GM18870 (cell line): ENCODE measurements around the gene KLF13.

Source experiments
- ATAC-seq: cut with Tn5 transposase; IDR thresholded peaks from one replicate; pipeline ENCODE4 v1.9.1; 2021; ENCODE audit warnings: moderate library complexity; ENCODE audit not compliant: unreplicated experiment

KLF13 gene

GRCh38 chr15:31326156-31326874 lies at the start of gene KLF13:
Gene KLF13 (plus strand): TSS chr15:31326835. CDS start chr15:31327213, 378 bp downstream.
- ATAC-seq = peak; percentile 46

- no peak for ATAC-seq
These were observed 49.1 kb upstream of the KLF13 start for GRCh38 chr15:31277335-31278060.

GRCh38 chr15:31278061-31278445 lies 48.6 kb upstream of the KLF13 start:
- ATAC-seq = no peak

GRCh38 chr15:31278544-31279220 lies 48.0 kb upstream of the KLF13 start:
- ATAC-seq = no peak

GRCh38 chr15:31279221-31280045 lies 47.2 kb upstream of the KLF13 start:
- ATAC-seq = no peak

- ATAC-seq = no peak
These were observed 46.4 kb upstream of the KLF13 start for GRCh38 chr15:31280046-31280830.

- no peak for ATAC-seq
These were observed 45.8 kb upstream of the KLF13 start for GRCh38 chr15:31280831-31281216.

GRCh38 chr15:31283043-31283442 lies 43.6 kb upstream of the KLF13 start:
- ATAC-seq = no peak

- peak; percentile 78 for ATAC-seq
These were observed 40.8 kb upstream of the KLF13 start for GRCh38 chr15:31285772-31286261.

GRCh38 chr15:31291048-31291578 lies 35.5 kb upstream of the KLF13 start:
- ATAC-seq = no peak

GRCh38 chr15:31292391-31293015 lies 34.1 kb upstream of the KLF13 start:
- ATAC-seq = no peak

- no peak for ATAC-seq
These were observed 33.0 kb upstream of the KLF13 start for GRCh38 chr15:31293655-31294054.

- no peak for ATAC-seq
These were observed 32.6 kb upstream of the KLF13 start for GRCh38 chr15:31294067-31294466.

GRCh38 chr15:31295658-31296057 lies 31.0 kb upstream of the KLF13 start:
- no peak for ATAC-seq

GRCh38 chr15:31296219-31296645 lies 30.4 kb upstream of the KLF13 start:
- no peak for ATAC-seq

- no peak for ATAC-seq
These were observed 29.7 kb upstream of the KLF13 start for GRCh38 chr15:31296646-31297574.

GRCh38 chr15:31297575-31298456 lies 28.8 kb upstream of the KLF13 start:
- ATAC-seq = no peak
